ENCODE data around the gene RER1.

RER1 gene

DNA sequence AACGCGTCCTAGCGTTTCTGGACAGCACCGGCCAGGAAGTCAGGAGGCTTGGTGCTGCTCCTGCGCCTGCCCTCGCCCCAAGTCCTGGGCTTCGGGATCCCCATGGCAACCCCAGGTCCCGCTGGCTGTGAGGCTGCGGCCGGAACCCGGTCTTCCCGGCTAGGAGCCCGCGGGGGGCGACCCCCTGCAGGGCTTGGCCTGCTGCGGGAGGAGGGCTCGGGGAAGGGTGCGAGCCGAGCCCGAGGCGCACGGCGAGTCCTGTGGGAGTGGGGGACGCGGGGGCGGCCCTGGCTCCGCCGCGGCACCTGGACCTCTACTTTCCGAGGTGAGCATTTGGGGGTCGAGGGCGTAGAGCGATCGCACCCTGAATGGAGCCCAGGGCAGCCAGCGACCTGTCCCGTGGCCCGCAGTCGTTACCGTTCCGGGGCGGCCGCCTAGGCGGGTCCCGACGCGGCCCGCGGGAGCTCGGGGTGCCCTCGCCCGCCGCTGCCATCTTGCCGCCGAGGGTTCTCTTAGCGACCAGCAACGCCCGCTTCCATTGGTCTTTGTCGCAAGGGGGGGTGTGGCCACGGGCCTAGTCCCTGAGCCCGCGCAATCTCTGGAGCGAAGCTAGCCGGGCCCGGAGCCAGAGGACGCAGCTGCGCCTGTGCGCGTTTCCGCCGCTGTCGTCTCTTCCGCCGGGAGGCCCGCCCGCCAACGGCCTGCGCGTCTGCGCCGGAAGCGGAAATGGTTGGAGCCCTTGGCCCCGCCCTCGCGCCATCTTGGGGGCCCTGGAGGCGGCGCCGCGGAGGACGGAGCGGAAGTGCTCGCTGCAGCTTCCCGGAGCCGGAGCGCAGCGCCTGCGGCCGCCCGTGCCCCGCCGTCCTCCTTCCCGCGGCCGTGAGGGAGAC is at the start of gene RER1, which contains the start of gene MORN1:
Gene RER1 (plus strand): TSS at position 801 of the 890 bp plus-strand sequence. CDS start 3,950 bp downstream, outside the sequence.
Gene MORN1 (minus strand): TSS at position 514 of the 890 bp plus-strand sequence. CDS start 21 bp downstream, at position 493.
- DNase-seq (ENCODE audit: low read depth in 2 of 3, low spot score in 2 of 3), result peak; percentile 87 to 99 (median 94)

DNA sequence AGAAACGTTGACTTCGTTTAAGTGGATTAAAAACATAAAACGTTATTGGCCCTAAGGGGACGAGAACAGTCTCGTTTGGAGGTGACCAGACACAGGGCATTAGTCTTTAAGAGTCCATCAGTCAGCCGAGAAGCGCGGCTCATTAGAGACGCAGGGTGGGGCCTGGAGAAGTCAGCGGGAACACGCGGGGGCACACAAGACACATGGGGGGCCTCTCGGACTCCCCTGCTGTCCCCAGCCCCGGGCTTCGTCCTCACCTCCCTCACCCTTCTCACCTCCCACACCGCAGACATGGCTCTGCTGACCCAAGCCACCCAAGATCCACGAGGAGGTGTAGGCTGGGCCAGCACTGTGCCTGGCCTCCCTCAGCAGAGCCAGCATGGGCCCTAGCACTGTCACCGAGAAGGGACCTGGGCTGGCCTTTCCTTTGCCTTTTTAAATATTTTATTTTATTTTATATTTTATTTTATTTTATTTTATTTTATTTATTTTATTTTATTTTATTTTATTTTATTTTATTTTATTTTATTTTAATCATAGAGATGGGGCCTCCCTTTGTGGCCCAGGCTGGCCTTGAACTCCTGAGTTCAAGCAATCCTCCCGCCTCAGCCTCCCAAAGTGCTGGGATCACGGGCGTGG is 49.1 kb upstream of the RER1 start:
- no peak for DNase-seq (ENCODE audit: low read depth in 2 of 3, low spot score in 2 of 3)

DNA sequence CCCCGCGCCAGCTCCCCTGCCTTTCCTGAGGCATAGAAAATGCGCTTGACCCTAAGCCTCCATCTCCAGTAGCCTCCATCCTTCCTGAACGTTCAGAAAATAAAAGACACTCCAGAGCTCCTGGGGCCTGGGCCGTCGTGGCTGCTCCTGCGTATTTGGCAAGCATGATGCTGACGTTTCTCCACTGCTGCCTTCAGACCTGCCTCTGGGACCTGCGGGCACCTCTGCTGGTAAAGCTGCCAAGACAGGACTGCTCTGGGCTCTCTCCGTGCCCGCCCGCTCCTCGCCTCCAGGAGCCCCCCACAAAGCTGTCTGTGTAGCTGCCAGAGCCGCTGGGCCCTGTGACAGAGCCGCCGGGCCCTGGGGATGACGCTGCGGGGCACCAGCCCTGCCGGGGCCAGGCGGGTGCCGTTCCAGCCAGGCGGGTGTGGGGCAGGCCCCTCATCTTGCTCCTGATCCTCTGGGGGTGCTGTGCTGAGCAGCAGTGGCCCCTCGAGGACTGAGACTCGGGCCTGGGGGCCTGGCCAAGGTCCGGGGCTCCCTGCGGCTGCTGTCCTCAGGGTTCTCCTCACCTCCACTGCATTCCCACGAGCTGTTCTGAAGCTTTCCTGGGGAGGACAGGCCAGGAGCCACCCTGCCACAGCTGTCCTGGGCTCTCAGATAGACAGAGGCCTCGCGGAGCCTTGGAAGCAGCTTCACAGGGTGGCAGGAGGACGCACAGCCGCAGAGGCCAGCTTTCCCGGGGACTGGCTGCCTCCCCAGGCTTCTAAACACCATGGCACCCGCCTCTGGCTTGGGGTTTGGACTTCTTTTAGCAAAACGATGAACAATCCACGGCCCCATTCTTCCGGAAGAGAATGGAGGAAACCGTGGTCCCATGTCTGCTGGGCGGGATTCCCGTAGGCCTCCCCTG is 48.4 kb upstream of the RER1 start:
- no peak for DNase-seq (ENCODE audit: low read depth in 2 of 3, low spot score in 2 of 3)

GRCh38 chr1:2344121-2344681 is 47.4 kb upstream of the RER1 start:
- no peak for DNase-seq (ENCODE audit: low read depth in 2 of 3, low spot score in 2 of 3)

DNA sequence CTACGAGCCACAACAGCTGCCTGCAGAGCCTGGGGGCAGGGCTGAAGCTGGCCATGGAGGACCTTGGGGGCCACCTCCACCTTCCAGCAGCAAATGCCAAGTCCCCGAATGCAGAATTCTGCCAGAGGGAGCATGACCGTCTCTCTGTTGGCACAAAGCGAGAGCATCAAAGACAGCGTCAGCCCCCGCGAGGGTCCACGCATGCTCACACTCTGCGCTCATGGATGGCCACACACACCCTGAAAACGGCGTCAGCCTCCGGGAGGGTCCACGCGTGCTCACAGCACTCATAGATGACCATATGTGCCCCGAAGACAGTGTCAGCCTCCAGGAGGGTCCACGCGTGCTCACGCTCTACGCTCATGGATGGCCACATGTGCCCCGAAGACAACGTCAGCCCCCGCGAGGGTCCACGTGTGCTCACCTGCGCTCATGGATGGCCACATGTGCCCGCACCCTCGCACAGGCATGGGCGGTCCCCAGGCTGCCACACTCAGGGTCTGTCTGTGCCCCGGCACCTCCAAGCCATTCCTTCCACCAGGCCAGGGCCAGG is 46.8 kb upstream of the RER1 start:
- DNase-seq (ENCODE audit: low read depth in 2 of 3, low spot score in 2 of 3), result no peak

DNA sequence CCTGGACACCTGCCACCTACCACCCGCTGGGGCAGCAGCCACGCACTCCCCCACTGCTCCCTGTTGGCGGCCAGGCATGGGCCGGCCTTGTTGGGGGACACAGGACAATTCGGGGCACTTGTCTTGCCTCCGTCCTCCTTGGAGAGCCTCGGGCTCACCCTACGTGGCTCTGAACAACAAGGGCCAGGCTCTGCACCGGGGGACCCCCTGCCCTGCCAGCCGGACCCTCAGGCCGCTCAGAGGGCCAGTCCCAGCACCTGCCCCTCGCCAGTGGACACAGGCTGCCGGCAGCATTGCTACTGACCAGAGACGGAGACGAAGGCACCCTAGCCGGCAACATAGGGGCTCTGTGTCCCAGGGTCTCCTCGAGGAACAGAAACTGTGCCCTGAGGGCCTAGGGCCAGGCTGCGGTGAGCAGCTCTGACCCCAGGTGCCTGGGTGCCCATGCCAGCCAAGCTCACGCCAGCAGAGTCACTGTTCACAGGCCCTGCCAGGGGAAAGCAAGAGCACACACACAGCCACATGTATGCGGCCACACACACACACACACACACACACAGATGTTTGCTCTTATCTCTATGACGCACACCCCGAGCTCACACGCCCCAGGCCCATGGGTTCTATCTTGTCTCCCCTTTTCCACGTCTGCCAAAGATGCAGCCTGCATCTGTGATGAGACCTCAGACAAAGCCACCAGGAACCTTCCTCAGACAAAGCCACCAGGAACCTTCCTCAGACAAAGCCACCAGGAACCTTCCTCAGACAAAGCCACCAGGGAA is 46.2 kb upstream of the RER1 start:
- no peak for DNase-seq (ENCODE audit: low read depth in 2 of 3, low spot score in 2 of 3)

- no peak for DNase-seq (ENCODE audit: low read depth in 2 of 3, low spot score in 2 of 3)
Measured at GRCh38 chr1:2346691-2347408, 44.8 kb upstream of the RER1 start.

GRCh38 chr1:2347409-2347785 is 44.2 kb upstream of the RER1 start:
- no peak for DNase-seq (ENCODE audit: low read depth in 2 of 3, low spot score in 2 of 3)

GRCh38 chr1:2347896-2348295 is 43.7 kb upstream of the RER1 start:
- DNase-seq (ENCODE audit: low read depth in 2 of 3, low spot score in 2 of 3), result no peak

- DNase-seq (ENCODE audit: low read depth in 2 of 3, low spot score in 2 of 3), result no peak
Measured at GRCh38 chr1:2348346-2349325, 43.0 kb upstream of the RER1 start.

- DNase-seq (ENCODE audit: low read depth in 2 of 3, low spot score in 2 of 3), result no peak
Measured at GRCh38 chr1:2349806-2350205, 41.8 kb upstream of the RER1 start.

DNA sequence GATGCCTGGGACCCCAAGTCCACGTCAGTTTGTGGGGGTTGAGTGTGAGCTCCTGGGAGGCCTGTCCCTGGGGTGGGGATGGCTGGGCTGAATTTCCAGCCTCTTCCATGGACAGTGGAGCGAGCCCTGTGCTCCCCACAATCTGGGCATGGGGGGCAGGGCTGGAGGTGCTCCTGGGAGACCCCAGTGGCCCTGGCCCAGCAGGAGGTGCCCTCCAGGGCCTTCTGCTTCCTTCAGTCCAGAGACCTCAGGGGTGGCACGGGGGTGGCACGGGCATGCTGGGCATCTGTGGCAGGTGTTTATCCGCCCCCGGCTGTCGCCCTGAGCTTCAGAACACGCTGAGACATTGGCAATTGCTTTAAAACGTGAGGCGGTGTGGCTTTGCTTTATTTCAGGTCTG is 41.1 kb upstream of the RER1 start:
- no peak for DNase-seq (ENCODE audit: low read depth in 2 of 3, low spot score in 2 of 3)

DNA sequence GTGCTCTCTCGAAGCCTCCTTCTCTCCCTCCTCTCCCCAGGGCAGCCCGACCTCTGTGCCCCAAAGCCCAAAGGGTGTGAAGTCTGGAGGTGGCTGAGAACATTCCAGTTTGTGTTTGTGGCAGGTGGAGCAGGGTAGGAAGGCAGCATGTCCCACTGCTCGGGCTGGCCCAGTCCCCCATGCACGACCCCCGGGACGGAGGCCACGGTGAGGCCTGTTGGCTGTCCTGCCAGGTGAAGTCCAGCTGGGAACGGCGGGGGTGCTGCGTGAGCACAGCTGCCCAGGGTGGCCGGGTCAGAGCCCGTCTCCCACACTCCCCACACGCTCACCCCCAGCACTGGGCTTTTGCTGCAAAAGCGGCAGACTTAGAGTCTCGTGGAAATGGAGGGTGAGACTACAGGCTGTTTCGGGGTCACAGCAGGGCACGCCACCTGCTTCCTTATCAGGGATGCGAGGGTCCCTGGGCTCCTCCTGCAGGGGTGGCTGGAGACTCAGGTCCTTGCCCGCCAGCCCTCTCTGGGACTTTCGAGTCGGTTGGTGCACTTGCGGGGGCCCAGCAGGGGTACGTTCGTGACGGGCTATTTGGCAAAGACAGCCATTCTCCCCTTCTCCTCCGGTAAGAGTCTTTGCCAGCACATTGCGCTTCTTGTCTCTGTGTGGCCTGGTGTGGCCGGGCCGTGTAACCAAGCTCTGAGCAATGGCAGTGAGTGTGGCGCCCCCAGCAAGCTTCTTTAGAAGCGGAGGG is 40.6 kb upstream of the RER1 start:
- no peak for DNase-seq (ENCODE audit: low read depth in 2 of 3, low spot score in 2 of 3)

- no peak for DNase-seq (ENCODE audit: low read depth in 2 of 3, low spot score in 2 of 3)
Measured at GRCh38 chr1:2351723-2352122, 39.9 kb upstream of the RER1 start.

DNA sequence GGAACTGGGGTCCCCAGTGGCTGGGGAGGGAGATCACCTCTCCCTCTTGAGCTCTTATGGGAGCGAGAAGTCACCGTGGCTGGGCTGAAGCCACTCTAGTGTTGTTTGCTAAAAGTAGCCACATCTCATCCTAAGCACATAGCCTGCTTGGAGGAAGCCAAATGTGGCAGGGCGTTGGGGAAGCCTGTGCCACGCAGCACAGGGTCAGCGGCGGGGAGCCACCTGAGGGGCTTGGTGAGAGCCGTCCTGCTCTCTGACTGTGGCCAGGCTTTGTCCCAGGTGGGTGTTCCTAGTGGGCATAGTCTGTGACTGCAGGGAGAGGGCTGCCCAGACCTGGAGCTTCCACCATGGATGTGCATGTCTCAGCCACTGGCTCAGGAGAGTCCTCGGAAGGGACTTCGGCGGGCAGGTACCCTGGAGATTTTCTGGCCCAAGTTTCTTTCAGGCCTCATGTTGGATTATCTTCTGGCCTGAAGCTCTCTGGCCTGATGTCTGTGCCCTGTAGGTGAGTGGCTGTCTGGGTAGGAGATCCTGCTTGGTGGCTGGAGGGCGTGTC is 39.2 kb upstream of the RER1 start:
- DNase-seq (ENCODE audit: low read depth in 2 of 3, low spot score in 2 of 3), result no peak

DNA sequence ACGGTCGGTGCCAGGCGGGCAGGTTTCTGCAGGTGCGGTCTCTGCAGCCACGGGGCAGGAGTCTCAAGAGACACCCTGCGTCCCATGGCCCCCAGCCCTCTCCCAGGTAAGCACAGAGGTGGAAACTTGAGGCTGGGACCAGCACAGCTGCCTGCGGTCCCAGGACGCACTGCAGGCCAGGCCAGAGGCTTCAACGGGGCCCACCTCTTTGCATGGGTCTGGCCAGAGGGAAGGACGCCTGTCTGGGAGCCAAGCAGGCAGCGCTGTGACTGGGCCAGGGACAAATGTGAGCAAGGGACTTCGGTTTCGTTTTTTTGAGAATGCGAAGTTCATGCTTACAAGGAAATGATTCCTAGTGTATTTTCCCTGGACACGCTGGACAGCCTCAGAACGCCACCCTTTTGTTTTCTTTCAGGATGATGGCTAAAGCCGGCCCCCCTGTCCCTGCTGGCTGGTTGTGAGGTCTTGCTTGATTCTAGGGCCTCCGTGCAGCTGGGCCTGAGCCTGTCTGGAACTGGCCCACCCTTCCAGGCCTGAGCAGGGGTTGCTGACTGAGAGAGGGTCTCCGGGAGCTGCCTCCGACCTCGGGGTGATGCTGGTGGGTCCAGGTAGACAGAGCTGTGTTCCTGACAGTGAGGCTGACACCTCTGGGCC is 38.6 kb upstream of the RER1 start:
- no peak for DNase-seq (ENCODE audit: low read depth in 2 of 3, low spot score in 2 of 3)
